ENCODE data around the gene PEA15. TPM values are rescaled to one million over a fixed set of nuclear protein-coding genes. Genes with fewer than 3 reads are reported as not detected.
A peak's percentile ranks its signal among the peaks of the same experiment; 100 is the strongest.

Gene PEA15
- total RNA-seq, 3 donors from 2014 or later (not counting 1 experiment from before 2014, with no cell fraction given), result 25.3 to 27.9 (median 25.5) TPM

- H3K9me3 ChIP-seq (ENCODE audit: control insufficient read depth, insufficient read depth, low read length), result no peaks in the 10 kb centered on the region
- intact Hi-C loops (cut with micrococcal nuclease), result no loop called here
- H3K36me3 ChIP-seq (ENCODE audit: control insufficient read depth, insufficient read depth, low read length), result peaks cover under 1% of the 10 kb centered on the region
- 90% methylated on average over 2 of the region's 7 CpGs for WGBS (ENCODE audit: insufficient coverage)
- peak overlapping the region; percentile 33 for H3K4me3 ChIP-seq (ENCODE audit: low read length)
- H3K27me3 Mint-ChIP-seq (ENCODE audit: low read depth in 2 of 2), result no peaks in the 10 kb centered on the region
- no peaks in the 10 kb centered on the region for H3K36me3 Mint-ChIP-seq
- peak in 1 of 3 donors; percentile 4 for ATAC-seq
- H3K27me3 ChIP-seq (ENCODE audit: control insufficient read depth, insufficient read depth, low read length), result no peaks in the 10 kb centered on the region
- H3K9me3 Mint-ChIP-seq, result no peaks in the 10 kb centered on the region
- peaks cover 16 to 36% of the 10 kb centered on the region in 2 donors for H3K4me1 Mint-ChIP-seq
- TF ChIP-seq CTCF (IDR thresholded peaks at IDR 0.05), result no peak
- peak overlapping the region; percentile 72 to 90 for H3K27ac Mint-ChIP-seq
- peak in 1 of 2 donors; percentile 51 for DNase-seq
- H3K4me1 ChIP-seq (ENCODE audit: control insufficient read depth, insufficient read depth, low read length), result peaks cover 22% of the 10 kb centered on the region
- H3K27ac ChIP-seq (ENCODE audit: low read length), result peak overlapping the region; percentile 84
- H3K4me3 Mint-ChIP-seq, result peak overlapping the region; percentile 91
These were observed 500 bp upstream of the PEA15 start for GRCh38 chr1:160204526-160205241.

- Histone ChIP-seq H3K27ac (ENCODE audit: low read length) (peak overlapping the region; percentile 91), H3K36me3 (ENCODE audit: control insufficient read depth, insufficient read depth, low read length) (peaks cover 10% of the 10 kb centered on the region), H3K9me3 (ENCODE audit: control insufficient read depth, insufficient read depth, low read length) (no peaks in the 10 kb centered on the region), H3K4me3 (ENCODE audit: low read length) (peak overlapping the region; percentile 97), H3K4me1 (ENCODE audit: control insufficient read depth, insufficient read depth, low read length) (peaks cover 22% of the 10 kb centered on the region), H3K27me3 (ENCODE audit: control insufficient read depth, insufficient read depth, low read length) (no peaks in the 10 kb centered on the region)
- H3K4me1 Mint-ChIP-seq, result peaks cover 22 to 39% of the 10 kb centered on the region in 2 donors
- no peaks in the 10 kb centered on the region for H3K9me3 Mint-ChIP-seq
- H3K27ac Mint-ChIP-seq, result peak overlapping the region; percentile 72 to 90
- intact Hi-C loops (cut with micrococcal nuclease), result no loop called here
- no peak for TF ChIP-seq CTCF (IDR thresholded peaks at IDR 0.05)
- WGBS (ENCODE audit: insufficient coverage), result 33% methylated on average over 9 of the region's 9 CpGs
- H3K27me3 Mint-ChIP-seq (ENCODE audit: low read depth in 2 of 2), result no peaks in the 10 kb centered on the region
- ATAC-seq, result peak; percentile 43 to 63 (median 62)
- DNase-seq, result peak; percentile 24 to 73
- no peaks in the 10 kb centered on the region for H3K36me3 Mint-ChIP-seq
- H3K4me3 Mint-ChIP-seq, result peak overlapping the region; percentile 91
These were observed 829 bp downstream of the PEA15 start for GRCh38 chr1:160206036-160206389.

GRCh38 chr1:160206421-160207117 lies 1.4 kb downstream of the PEA15 start:
- Histone ChIP-seq H3K4me3 (ENCODE audit: low read length) (peak overlapping the region; percentile 97), H3K36me3 (ENCODE audit: control insufficient read depth, insufficient read depth, low read length) (peaks cover 13% of the 10 kb centered on the region), H3K9me3 (ENCODE audit: control insufficient read depth, insufficient read depth, low read length) (no peaks in the 10 kb centered on the region), H3K27me3 (ENCODE audit: control insufficient read depth, insufficient read depth, low read length) (no peaks in the 10 kb centered on the region), H3K4me1 (ENCODE audit: control insufficient read depth, insufficient read depth, low read length) (peaks cover 22% of the 10 kb centered on the region), H3K27ac (ENCODE audit: low read length) (peak overlapping the region; percentile 91)
- Mint-ChIP-seq H3K4me1 (peaks cover 22 to 39% of the 10 kb centered on the region in 2 donors), H3K4me3 (peak overlapping the region; percentile 68), H3K27me3 (ENCODE audit: low read depth in 2 of 2) (no peaks in the 10 kb centered on the region), H3K36me3 (no peaks in the 10 kb centered on the region), H3K27ac (peak overlapping the region; percentile 72 to 90), H3K9me3 (no peaks in the 10 kb centered on the region)
- DNase-seq (no peak), ATAC-seq (no peak)
- WGBS (ENCODE audit: insufficient coverage), result 73% methylated on average over 9 of the region's 9 CpGs
- intact Hi-C loops (cut with micrococcal nuclease), result no loop called here
- TF ChIP-seq CTCF (IDR thresholded peaks at IDR 0.05), result no peak

All from natural killer cell (primary cell).